Mucosa of gallbladder (tissue), 1 donor: ENCODE results near the gene PRSS58. TPM values are rescaled to one million over a fixed set of nuclear protein-coding genes. Genes with fewer than 3 reads are reported as not detected.

ENCODE experiments used
- DNase-seq: peaks from one replicate; pipeline ENCODE4 v3.0.0-alpha.2; 2020; ENCODE audit warnings: low spot score
- total RNA-seq: library from RNA; stranded (reverse); gene quantifications from one replicate; pipeline ENCODE4 v1.2.1, GENCODE V29; 2021
- donor health status: DM: no; HTN: no; CAD: no.

The PRSS58 gene, protein sequence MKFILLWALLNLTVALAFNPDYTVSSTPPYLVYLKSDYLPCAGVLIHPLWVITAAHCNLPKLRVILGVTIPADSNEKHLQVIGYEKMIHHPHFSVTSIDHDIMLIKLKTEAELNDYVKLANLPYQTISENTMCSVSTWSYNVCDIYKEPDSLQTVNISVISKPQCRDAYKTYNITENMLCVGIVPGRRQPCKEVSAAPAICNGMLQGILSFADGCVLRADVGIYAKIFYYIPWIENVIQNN
- not detected for total RNA-seq

DNA sequence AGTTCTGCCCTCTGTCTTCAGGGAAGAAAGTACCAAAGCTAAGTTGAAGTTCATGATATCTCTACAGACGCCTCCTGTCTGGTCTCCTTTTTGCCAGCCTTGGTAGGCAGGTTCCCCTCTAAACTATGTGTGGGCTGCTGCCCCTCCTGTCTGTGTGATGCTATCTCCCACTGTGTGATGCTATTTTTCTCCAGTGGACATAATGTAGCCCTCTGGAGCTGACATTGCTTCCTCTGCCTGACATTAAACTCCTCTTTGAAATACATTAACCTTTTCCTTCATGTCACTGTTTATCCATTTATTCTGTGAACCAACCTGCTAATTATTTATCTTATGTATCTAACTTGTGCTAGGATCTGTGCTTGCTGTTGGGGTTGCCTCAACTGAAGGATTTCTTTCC is at the start of gene PRSS58:
Gene PRSS58 (minus strand): TSS at position 101 of the 400 bp plus-strand sequence. CDS start 351 bp downstream, outside the sequence.
- DNase-seq, result no peak

DNA sequence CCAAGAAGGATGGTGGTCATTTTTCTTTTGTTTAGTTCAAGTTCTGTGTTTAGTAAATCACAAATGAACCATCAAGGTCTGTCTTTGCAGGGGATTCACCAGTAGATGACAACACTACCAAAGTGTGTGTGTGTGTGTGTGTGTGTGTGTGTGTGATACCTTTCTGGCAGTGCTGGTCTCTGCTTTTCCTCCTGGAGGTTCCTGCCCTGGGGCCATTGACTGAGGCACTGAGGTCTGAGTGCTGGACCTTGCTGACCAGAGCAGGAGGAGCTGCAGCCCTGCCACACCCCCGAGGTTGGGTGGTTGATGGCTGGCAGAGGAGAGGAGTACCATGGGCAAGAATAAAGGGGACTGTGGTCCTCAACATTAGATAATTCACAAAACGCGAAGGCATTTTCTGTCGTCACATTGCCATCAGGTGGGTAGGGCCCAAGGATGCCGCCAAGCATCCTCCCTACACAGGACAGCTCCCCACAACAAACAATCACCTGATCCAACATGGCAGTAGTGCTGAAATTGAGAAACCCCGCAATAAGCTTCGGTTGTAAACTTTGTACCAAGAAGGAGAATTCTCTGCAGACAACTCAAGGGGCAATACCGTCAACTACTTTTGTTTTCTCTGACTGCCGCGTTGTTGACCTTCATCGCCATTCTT is 49.5 kb upstream of the PRSS58 start:
- DNase-seq, result no peak

DNA sequence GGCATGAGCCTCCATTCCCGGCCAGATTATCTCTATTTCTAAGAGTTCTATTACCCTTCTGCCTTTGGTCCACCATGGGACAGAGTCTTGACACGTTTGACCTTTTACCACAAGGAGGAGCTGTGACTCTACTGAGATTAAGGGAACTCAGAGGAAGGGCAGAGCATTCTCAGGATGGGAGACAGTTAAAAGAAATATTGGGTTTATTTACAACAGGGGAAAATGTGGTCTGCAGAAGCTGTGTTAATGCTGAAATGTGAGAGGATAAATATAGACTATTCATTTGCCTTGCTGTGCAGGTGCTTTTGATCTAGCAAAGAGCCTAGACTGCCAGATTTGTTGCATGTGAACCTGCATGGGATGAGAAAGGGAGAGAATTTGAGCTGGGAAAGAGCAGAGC is 45.8 kb upstream of the PRSS58 start:
- no peak for DNase-seq

DNA sequence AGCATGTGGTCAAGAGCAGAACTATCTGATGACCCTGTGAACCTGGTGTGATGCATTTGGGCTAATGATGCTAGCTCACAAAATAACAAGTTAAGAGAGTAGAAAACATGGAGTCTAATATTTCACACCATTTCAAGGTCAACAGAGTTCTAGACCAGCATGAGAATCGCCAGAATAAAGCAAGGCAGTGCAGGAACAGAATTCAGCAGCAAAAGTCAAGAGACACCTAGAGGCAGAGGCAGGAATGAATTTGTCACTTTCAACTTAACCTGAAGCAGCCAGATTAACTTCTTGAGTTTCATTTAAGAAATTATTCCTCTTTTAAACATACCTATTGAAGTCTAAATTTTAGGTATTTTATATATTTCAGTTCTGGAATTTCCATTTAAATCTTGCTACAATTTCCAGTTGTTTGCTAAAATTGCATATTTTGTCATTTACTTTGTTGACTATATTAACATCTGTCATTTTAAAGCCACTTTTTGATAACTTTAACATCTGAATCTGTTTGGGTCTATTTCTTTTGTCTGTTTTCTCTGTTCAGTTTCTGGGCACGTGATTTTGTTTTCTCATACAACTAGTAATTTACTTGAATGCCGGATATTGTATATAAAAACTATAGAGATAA is 44.2 kb upstream of the PRSS58 start:
- DNase-seq, result no peak

DNA sequence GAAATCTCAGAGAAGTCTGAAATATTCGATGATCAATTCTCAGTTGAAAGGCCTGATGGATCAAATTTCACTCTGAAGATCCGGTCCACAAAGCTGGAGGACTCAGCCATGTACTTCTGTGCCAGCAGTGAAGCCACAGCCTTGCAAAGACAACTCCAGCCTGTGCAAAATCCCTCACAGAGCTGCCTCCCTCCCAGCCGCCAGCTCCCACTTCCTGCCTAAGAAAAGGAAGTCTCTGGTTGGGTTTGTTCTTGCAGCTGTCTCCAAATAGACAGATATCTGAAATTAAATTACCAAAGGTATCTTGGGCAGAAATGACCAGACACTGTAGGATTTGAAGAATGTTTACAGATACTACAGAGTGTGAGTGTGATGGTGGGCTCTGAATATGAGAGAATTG is 43.4 kb upstream of the PRSS58 start:
- DNase-seq, result no peak

DNA sequence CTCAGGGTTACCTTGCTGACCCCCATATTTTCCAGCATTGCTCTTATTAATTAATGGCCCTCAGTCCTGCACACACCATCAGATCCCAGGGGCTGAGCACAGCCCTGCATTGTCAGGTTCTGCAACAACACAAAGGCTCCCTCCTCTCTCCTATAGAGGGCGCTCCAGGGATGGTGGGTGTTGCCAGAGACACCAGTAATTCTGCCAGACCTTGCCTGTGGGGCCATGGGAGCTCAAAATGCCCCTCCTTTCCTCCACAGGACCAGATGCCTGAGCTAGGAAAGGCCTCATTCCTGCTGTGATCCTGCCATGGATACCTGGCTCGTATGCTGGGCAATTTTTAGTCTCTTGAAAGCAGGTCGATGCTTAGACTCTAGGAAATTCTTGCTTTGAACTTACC is 42.8 kb upstream of the PRSS58 start:
- no peak for DNase-seq

DNA sequence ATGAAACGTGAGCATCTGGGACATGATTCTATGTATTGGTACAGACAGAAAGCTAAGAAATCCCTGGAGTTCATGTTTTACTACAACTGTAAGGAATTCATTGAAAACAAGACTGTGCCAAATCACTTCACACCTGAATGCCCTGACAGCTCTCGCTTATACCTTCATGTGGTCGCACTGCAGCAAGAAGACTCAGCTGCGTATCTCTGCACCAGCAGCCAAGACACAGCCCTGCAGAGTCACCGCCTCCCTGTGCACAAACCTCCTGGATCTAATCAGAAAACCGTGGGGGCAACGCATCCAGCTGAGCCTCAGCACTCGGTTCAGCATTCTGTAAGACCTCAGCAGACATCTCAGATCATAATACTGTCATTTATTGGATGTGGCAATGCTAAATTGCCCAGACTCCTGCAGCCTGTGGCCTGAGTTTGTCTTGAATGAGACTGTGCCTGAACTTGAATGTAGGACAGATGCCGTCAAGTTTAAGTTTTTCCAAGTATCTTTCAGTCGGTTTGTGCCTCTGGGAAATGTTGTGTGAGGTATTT is 41.5 kb upstream of the PRSS58 start:
- no peak for DNase-seq

DNA sequence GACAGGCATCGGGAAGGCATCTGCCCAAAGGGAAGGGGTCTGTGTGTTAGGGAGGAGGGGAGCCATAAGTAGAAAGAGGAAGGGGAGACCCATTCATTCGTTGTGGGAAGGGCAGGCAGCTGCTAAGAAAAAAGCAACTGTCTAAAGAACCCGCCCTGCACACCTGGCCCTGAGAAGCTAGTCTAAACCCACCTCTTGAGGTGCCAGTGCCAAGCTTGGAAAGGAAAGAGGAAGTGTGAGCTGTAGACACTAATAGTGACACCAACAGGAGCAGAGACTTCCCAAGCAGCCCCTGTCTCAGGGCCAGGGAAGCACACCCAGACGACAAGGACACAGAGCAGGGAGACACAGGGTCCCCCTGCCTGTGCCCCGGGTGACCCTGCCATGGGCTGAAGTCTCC is 40.8 kb upstream of the PRSS58 start:
- no peak for DNase-seq

DNA sequence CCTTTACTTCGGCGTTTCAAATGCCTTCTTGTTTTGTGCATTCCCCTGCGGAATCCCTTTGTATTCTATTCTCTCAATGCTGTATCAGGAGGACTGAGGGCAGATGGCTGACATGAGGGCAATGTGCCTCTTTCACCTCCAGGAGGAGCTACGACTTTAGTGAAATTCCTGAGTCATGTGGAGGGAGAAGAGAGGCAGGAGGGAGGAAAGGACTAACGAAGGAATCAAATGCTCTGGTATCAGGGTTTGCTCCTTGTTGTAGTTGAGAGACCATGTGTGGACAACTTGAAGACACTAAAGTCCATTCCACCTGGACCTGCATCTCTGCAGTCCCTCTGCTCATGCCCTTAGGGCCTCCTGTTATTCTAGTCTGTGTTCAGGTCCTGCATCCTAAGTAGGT is 40.2 kb upstream of the PRSS58 start:
- no peak for DNase-seq

DNA sequence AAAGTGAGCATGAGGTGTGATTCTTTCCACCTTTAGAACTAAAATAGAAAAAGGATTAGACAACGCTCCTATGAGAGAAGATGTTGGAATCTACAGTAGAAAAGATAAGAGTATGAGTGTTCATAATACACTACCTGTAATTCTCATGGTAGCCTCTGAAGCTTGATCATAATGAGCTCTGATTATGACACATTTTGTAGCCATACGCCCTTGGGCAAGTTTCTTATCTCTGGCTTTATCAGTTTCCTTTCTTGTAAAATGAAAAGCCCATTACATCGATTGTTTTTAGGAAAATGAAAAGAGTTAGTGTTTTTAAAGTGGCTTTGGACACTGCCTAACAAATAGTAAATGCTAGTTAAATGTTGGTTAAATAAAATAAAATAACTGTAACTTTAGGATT is 22.4 kb upstream of the PRSS58 start:
- no peak for DNase-seq

DNA sequence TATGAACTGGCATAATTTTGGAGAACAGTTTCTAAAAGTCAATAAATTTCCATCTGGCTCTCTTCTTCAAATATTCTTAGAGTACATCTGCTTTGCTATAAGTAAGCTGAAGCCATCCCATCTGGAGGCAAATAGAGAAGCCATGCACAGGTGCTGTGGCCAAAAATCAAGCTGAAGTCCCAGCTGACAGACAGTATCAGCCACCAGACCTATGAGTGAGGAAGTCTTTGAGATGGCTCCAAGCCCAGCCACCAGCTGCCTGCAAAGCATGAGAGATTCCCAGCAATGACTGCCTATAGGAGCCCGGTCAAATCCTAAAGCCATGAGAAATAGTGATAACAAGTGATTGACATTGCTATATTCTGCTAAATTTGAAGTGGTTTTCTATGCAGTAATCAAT is 21.7 kb upstream of the PRSS58 start:
- DNase-seq, result no peak

DNA sequence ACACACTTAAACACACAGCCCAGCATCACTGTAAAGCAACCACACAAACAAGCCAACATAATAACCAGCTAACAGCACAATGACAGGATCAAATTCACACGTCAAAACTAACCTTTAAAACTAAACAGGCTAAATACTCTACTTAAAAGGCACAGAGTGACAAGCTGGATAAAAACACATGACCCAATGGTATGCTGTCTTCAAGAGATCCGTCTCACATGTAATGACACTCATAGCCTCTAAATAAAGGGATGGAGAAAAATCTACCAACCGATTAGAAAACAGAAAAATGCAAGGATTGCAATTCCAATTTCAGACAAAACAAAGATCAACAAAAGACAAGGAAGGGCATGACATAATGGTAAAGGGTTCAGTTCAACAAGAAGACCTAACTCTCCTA is 17.2 kb upstream of the PRSS58 start:
- no peak for DNase-seq

DNA sequence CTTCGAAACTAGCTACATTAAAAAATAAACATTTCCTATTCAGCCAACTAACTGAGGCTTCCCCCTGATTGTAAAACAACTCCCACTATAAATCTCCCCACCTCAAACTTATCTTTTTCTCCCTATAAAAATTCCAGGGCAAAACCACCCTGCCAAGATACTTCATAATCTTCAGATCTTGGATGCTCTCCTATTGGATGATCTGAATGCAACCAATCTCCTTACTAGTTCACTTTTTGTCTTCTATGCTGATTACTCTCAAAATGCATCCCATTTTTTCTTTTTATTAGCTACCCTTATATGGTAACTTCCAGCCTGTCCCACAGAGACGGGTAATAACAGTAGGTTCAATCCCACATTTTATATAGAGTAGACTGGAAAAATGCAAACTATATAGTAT is 15.0 kb upstream of the PRSS58 start:
- DNase-seq, result no peak

DNA sequence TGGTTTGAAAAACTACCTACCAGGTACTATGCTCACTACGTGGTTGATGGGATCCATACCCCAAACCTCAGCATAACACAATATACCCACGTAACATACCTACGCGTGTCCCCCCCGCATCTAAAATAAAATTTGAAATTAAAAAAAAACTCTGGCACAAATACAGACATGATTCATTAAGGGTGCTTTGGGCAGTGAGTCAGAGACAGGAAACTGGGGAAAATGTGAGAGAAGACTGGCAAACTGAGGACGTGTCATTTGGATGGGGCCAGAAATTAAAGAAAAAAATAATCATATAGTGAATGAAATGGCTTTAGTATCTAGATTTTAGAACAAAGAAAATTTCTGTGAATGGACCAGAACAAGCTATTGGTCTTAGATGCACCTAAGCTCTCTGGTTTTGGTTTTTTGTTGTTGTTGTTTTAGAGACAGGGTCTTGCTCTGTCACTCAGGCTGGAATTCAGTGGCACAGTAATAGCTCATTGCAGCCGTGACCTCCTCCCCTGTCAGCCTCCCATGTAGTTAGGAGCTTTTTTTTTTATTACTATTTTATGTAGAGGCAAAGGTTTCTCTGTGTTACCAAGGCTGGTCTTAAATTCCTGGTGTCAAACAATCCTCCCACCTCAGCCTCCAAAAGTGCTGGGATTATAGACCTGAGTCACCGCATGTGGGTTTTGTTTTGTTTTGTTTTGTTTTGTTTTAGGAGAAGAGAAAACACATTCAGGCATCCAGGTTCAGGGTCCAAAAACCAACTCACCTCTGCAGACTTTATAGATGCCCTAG is 5.9 kb upstream of the PRSS58 start:
- no peak for DNase-seq

DNA sequence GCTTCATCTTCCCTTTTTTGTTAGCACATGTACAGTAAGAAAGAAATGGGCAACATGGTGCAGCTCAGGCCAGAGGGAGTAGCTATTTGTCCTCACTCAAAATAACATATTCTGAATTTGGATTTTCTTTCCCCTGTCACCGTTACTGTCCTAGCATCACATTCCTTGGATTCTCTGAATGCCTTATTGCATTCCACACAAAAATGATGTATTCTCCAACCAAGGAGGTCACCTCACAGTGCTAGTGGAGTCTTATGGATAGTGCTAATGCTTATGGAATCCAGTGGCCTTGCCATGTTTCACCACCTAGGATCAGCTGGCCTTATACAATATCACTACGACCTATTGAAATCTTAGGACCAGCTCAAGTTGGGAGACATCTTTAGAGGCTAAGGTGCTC is 7.2 kb downstream of the PRSS58 start:
- no peak for DNase-seq

DNA sequence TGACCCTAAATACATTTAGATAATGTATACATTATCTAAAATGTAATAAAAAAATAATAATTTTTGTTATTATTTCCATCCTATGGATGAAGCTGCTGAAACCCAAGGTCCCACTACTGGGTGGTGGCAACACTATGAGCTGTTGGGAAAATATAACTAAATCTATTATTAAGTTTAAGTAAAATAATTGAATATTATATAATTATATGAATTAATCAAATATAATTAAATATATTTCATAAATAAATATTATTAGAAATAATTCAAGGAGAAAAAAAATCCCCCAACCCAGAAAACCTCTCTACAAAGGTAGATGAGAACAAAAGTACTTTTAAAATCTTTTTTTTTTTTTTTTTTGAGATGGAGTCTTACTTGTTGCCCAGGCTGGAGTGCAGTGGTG is 7.9 kb downstream of the PRSS58 start:
- no peak for DNase-seq

DNA sequence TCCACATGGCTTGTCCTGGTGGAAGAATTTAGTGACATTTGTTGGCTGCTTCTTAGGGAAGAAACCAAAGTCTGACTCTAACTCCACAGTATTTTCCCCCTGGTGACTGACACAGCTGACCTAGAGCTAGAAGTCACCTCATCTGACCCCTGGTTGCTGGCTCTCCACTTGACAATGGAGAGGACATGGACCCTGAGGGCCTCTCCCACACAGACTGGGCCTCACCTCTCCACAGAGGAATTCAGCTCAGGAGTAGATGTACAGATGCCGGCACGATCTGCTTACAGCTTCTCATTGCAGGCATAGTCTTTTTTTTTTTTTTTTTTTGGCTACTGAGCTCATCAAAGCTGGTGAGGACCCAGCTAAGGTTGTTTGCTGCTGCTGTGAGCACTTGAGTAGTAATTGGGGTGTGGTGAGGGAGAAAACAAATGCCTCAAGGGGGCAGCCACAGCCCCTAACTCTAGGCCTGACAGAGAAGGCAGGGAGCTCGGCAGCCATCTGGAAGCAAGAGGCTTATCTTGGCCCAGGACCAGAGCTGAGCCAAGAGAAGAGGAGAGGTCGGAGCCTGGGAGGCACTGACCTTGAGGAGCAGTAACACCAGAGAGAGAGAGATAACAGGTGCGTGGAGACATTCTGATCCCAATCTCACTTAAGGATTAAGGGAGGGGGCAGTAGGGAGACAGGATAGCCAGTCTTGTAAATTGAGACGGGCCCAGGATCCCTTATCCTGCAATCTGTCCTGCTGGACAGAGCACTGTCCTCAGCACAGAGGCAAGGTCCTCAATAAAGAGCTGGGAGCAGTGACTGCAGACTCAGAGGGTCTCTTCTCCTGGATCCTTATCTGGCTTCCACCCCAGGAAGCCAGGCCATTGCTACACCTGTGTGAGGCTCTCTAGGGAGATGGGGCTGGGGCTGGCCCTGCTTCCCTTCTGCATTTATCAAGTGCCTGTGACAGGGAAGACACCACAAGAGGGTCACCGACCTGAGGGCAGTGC is 9.4 kb downstream of the PRSS58 start:
- DNase-seq, result no peak

DNA sequence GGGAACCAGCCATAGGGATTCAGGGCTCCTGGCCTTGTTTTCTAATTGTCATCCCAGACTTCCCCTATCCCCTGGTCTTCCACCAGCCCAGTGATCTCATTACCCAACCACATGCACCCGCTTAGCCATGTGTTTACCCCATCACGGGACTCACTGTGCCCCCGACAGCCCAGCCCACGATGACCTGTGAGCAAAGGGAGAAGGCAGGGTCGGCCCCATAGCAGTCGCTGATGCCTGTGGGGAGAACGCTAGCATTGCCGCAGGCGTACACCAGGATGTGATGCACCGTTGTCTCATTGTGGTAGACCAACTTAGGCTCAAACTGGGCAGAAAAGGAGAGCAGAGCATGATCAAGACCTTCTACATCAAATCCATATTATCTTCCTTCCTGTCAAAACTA is 14.0 kb downstream of the PRSS58 start:
- no peak for DNase-seq

DNA sequence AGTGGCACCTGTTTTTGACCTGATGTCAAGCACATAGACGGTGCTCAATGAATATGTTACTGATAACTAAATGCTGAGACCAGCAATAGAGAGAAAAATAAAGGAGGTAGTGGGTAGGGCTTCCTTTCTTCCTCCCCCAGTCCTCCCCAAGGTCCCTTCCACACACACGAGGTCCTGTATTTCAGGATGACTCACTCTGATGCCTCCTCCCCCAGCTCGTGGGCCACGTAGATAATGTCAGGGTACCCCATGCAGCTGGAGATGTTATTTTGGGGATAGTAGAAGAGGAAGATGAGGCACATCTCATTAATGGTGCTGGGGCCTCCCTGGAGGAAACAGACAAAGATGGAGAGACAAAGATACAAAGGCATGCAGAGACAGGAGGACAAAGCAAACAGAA is 17.3 kb downstream of the PRSS58 start:
- DNase-seq, result no peak

DNA sequence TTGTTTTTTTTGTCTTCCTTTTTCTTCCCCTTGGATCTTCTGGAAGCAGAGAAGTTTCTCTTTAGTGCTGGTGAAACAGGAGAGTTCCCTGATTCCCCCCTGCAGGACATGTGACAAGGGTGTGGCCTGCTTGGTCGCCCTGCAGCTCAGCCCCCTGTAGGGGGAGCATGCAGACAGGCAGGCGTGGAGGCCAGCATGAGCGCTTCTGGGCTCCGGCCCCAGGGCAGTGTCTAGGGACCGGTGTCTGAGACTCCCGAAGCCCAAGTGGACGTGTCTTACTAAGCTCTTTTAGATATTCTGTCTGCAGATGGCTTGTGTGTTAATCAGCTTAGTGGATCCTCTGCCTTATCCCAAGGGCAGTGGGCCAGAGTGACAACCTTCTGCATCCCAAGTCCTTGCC is 26.1 kb downstream of the PRSS58 start:
- DNase-seq, result no peak

DNA sequence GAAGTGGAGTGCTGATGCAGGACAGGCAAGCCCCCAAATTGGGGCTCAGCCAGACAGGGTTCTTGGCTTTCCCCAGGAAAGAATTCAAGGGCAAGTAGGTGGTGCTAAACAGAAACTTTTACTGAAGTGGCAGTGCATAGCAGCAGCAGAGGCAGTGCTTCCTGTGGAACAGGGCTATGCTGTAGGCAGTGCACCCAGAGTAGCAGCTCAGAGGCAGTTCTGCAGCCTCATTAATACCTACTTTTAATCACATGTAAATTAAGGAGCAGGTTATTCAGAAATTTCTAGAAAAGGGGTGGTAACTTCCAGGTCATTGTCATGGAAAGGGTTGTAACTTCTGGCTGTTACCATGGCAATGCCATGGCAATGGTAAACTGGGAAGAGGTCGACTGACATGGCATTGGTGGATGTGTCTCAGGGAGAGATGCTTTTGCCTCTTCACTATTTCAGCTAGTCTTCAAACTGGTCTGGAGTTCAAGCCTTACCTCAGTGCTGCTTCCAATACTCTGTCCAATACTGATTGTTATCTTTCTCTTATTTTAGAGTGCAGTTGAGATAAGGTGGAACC is 29.2 kb downstream of the PRSS58 start:
- no peak for DNase-seq
